Heart right ventricle (tissue), 16 donors: ENCODE results near the gene ZNHIT3. TPM values are rescaled to one million over a fixed set of nuclear protein-coding genes. Genes with fewer than 3 reads are reported as not detected.
A peak's percentile ranks its signal among the peaks of the same experiment; 100 is the strongest.
"Not testable (repeated sequence)": the region's sequence is repeated elsewhere in the genome, so short reads cannot be mapped to it uniquely, and the experiment has no call there.

Experiments used
- ATAC-seq, 8 donors: fragments of 200-7000 bp; cut with Tn5 transposase; one replicate each; pipeline ENCODE4 v1.9.1; 2020; ENCODE audit warnings: mild to moderate bottlenecking in 8 of 8, moderate library complexity in 8 of 8, moderate number of reproducible peaks in 1 of 8
- DNase-seq, 2 donors: peaks; one replicate each; pipeline ENCODE4 v3.0.0-alpha.2; 2020
- H3K27ac ChIP-seq, 10 donors: fragments of 200-600 bp; sonication (generic) in 2 of 10; one replicate each; pipeline versions ENCODE4 v1.5.0 to v1.8.0; 2020 to 2022; ENCODE audit warnings: mild to moderate bottlenecking in 3 of 10
- H3K27me3 ChIP-seq, 7 donors: fragments of 200-600 bp; one replicate each; pipeline ENCODE4 v1.8.0; 2021 to 2022; ENCODE audit warnings: mild to moderate bottlenecking in 2 of 7
- H3K36me3 ChIP-seq, 9 donors: fragments of 200-600 bp; sonication (generic) in 1 of 9; one replicate each; pipeline versions ENCODE4 v1.5.0 to v1.8.0; 2020 to 2022; ENCODE audit warnings: mild to moderate bottlenecking in 2 of 9
- H3K4me1 ChIP-seq, 9 donors: fragments of 200-600 bp; sonication (generic) in 1 of 9; one replicate each; pipeline versions ENCODE4 v1.5.0 to v1.8.0; 2020 to 2022; ENCODE audit warnings: mild to moderate bottlenecking in 4 of 9
- H3K4me3 ChIP-seq, 10 donors: fragments of 200-600 bp; sonication (generic) in 2 of 10; one replicate each; pipeline versions ENCODE4 v1.5.0 to v1.8.0; 2020 to 2022; ENCODE audit warnings: mild to moderate bottlenecking in 7 of 10, moderate library complexity in 2 of 10
- H3K9me3 ChIP-seq, 11 donors: fragments of 200-600 bp in 10 of 11; sonication (generic) in 2 of 11; one replicate each; pipeline versions ENCODE4 v1.5.0 to v1.8.0; 2013 to 2022; ENCODE audit warnings: mild to moderate bottlenecking in 2 of 11, control low read depth in 1 of 11, moderate library complexity in 1 of 11
- WGBS, 2 donors: extraction: QIAGEN DNeasy Blood & Tissue Kit; methylation state at CpG; one replicate each; pipeline ENCODE4 v1.1.7; 2013; ENCODE audit warnings: inconsistent platforms in 1 of 2; 5-methylcytosine and 5-hydroxymethylcytosine counted together
- intact Hi-C, 10 donors: fragments of 100-400 bp; cut with DNase I; formaldehyde crosslinking; loops; one replicate each; pipeline versions ENCODE4 v1.11.1 to v1.14.2; 2022
- polyA plus RNA-seq, 2 donors: library from polyadenylated mRNA; stranded (reverse); fragments of 200-250 nt; gene quantifications; one replicate each; pipeline ENCODE4 v1.2.3, GENCODE V29; 2013
- total RNA-seq, 10 donors: library from RNA; stranded (reverse); fragmentation: NEBNext Ultra II Directional in 3 of 10; extraction: Animal tissue kit (Norgen Biotek cat#: 25700) in 3 of 10; gene quantifications; one replicate each; pipeline versions ENCODE4 v1.2.1 to v1.2.4, GENCODE V29; 2021 to 2023
- TF ChIP-seq, protein P1 (sequence below), 9 donors: fragments of 200-600 bp; sonication (generic) in 2 of 9; IDR thresholded peaks; one replicate each; pipeline versions ENCODE4 v1.5.0 to v1.8.0; 2021 to 2022; ENCODE audit warnings: antibody characterized with exemption in 9 of 9, mild to moderate bottlenecking in 5 of 9, moderate library complexity in 1 of 9
- donor health status: Arrhythmogenic right ventricular cardiomyopathy.
- donor health status: ischemic (EF 13 %, LVEDD 7.1; RV severe dilation, severe dysfunction).
- donor health status: healthy with polysubstance abuse.
- donor health status: DM: no; HTN: yes; CAD: no.
- donor health status: DM: no; HTN: no; CAD: no.
- donor health status: ischemic (EF 25% LVEDD 6.9; RV normal size, moderate dysfunction).
- donor health status: ischemic (EF 25% LVEDD 5.7; RV mildly dilated, moderate dysfunction).
- donor health status: healthy.
- donor health status: DM: yes; HTN: yes; CAD: no.
- donor health status: Ischemic cardiomyopathy.
- donor health status: ischemic (EF 35%, LVEDD 5.7; RV mildly dilated, moderate dysfunction).
- donor health status: nonischemic (EF 11% LVEDD 7.7; RV severe dilation, severe dysfunction).
- donor health status: DM: yes; HTN: yes; CAD: no.
- donor health status: PGD.
- donor health status: ischemic (EF 29% LVEDD 5.4; RV normal size, mild dysfunction).
- donor health status: nonischemic (EF 23%, LVEDD 6.1; RV moderate dilation, normal function).

Gene ZNHIT3
- total and polyA plus RNA-seq, 12 donors, result 12.0 to 34.0 (median 23.0) TPM

DNA sequence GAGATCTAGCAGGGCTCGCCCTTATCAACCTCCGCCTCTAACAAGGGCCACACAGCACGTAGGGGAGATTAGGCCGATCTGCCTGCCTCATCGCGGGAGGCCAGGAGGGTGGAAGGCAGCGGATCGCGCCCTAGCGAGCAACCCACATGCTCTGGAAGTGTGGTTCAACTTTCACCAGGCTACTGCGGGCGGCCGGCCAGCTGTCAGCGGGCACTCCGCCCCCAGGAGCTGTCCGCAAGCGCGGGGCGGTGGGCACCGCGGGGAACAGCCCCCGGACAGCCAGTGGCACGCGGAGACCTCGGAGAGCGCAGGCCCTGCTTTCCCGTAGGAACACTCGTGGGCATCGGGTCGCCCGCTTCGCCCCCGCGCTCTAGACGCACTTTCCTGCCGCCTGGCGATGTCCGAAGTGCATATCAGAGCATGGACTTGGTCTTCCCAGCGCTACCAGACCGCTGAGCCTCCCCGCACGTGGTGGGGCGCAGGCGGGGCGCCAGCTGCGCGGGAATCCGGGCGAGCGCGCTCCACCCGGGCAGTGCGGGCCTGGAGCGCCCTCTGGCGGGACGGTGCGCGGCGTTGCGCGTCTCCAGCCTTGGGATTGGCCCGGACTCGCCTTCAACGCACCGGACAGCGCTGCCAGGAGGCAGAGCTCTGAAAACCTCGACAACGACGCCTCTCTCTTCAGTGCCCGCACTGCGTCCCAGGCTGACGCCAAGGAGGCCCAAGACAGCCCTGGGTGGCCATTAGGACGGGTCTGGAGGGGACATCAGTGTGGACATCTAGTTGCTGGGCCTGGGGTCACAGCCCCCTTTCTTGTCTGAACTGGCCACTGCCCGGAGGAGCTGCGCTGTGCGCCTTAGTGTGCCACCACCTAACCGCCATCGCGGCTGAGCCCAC lies 3.6 kb upstream of the ZNHIT3 start:
- DNase-seq, result peak; percentile 81 to 87
- ATAC-seq, result peak; percentile 83 to 90 (median 87)
- peaks cover 0 to 46% (median 36%) of the 10 kb centered on the region in 7 donors for H3K27me3 ChIP-seq
- TF ChIP-seq, protein P1, sequence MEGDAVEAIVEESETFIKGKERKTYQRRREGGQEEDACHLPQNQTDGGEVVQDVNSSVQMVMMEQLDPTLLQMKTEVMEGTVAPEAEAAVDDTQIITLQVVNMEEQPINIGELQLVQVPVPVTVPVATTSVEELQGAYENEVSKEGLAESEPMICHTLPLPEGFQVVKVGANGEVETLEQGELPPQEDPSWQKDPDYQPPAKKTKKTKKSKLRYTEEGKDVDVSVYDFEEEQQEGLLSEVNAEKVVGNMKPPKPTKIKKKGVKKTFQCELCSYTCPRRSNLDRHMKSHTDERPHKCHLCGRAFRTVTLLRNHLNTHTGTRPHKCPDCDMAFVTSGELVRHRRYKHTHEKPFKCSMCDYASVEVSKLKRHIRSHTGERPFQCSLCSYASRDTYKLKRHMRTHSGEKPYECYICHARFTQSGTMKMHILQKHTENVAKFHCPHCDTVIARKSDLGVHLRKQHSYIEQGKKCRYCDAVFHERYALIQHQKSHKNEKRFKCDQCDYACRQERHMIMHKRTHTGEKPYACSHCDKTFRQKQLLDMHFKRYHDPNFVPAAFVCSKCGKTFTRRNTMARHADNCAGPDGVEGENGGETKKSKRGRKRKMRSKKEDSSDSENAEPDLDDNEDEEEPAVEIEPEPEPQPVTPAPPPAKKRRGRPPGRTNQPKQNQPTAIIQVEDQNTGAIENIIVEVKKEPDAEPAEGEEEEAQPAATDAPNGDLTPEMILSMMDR (IDR thresholded peaks at IDR 0.05), result peak; percentile 89 to 99 (median 96)
- H3K4me3 ChIP-seq, result peak overlapping the region in 9 of 10 donors; percentile 34 to 56 (median 47)
- no peaks in the 10 kb centered on the region for H3K36me3 ChIP-seq
- intact Hi-C loops, result loop anchor here in 9 of 10 donors (2.0 to 10.0 kb wide), 6 partner anchors 52 to 516 kb away; partner anchors contain the start of genes DHRS11 (in 1 of the 9), GGNBP2 (in 1 of the 9), MYO19 (in 1 of the 9) and PIGW (in 1 of the 9)
- peaks cover 13 to 34% (median 28%) of the 10 kb centered on the region in 9 donors for H3K4me1 ChIP-seq
- H3K27ac ChIP-seq, result no peak overlapping the region
- 4 to 7% methylated on average over 78 to 79 of the region's 79 CpGs for WGBS, 2 donors
- no peaks in the 10 kb centered on the region for H3K9me3 ChIP-seq

DNA sequence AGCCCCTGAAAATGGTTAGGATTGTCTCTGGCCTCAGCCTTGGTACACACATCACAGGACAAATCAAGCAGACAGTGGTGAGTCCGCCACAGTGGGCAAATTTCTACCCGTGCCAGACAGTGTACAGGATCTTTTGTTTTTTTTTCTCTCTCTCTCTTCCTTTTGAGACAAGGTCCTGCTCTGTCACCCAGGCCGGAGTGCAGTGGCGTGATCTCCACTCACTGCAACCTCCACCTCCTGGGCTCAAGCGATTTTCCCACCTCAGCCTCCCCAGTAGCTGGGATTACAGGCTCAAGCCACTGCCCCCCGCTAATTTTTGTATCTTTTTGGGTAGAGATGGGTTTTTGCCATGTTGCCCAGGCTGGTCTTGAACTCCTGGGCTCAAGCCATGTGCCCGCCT lies 2.5 kb upstream of the ZNHIT3 start:
- Histone ChIP-seq H3K27me3 (peaks cover 0 to 39% (median 29%) of the 10 kb centered on the region in 7 donors), H3K4me1 (peaks cover 17 to 45% (median 33%) of the 10 kb centered on the region in 9 donors)
- H3K36me3 ChIP-seq, ATAC-seq, DNase-seq, H3K9me3 ChIP-seq, H3K4me3 ChIP-seq, H3K27ac ChIP-seq: not testable (repeated sequence)
- intact Hi-C loops, result loop anchor here in 8 of 10 donors (5.0 to 10.0 kb wide), 5 partner anchors 51 to 517 kb away; partner anchors contain the start of genes DHRS11 (in 1 of the 8), GGNBP2 (in 1 of the 8), MYO19 (in 1 of the 8) and PIGW (in 1 of the 8)
- 89 to 90% methylated on average over 7 of the region's 7 CpGs for WGBS, 2 donors

DNA sequence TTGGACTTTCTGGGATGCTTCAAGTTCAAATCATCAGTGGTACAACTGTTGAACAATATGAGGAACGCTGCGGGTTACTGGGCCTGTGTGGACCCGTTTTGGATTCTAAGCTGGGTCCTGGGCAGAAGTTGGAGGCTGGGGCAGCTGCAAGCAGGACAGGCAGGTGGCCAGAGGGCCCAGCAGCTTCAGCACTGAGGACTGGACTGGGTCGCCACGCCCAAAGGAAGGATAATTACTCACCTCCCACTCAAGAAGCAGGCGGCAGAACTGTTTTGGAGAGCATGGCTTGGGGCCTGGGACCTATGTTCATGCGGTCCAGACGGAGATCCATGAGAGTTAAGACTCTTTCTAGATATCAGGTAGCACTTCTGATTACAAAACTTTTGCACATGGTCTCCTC lies 1.5 kb upstream of the ZNHIT3 start:
- no peak overlapping the region for H3K27ac ChIP-seq
- peaks cover 0 to 7% (median 0%) of the 10 kb centered on the region in 9 donors for H3K36me3 ChIP-seq
- H3K4me3 ChIP-seq, result no peak overlapping the region
- TF ChIP-seq, protein P1 (IDR thresholded peaks at IDR 0.05), result no peak
- 92 to 96% methylated on average over 8 of the region's 8 CpGs for WGBS, 2 donors
- ATAC-seq, result no peak
- H3K27me3 ChIP-seq, result peaks cover 0 to 31% (median 24%) of the 10 kb centered on the region in 7 donors
- peaks cover 0 to under 1% (median 0%) of the 10 kb centered on the region in 11 donors for H3K9me3 ChIP-seq
- peaks cover 17 to 48% (median 33%) of the 10 kb centered on the region in 9 donors for H3K4me1 ChIP-seq
- DNase-seq, result no peak
- intact Hi-C loops, result loop anchor here in 3 of 10 donors (10.0 kb wide), 3 partner anchors 50 to 110 kb away; partner anchors contain the start of genes DHRS11 (in 1 of the 3), GGNBP2 (in 1 of the 3), MYO19 (in 1 of the 3) and PIGW (in 1 of the 3)

DNA sequence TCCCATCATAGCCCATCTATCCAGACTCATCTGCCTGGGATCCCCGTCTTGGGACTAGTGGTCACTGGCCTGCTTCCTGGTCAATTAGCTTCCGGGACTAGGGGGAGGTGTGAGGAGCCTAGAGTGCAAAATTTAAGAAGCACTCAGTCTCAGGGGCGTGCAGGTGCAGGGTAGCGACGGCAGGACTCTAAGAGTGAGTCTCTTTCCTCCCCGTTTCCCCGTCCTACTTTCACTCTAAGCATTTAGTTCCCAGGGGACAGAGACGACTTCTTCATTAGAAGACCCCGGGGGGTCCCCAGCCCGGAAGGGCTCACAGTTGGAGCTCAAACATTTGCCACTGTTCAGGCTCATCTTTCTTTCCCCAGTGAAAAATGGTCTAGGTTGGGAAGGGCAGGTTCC lies 677 bp upstream of the ZNHIT3 start:
- TF ChIP-seq, protein P1 (IDR thresholded peaks at IDR 0.05), result no peak
- intact Hi-C loops, result loop anchor here in 3 of 10 donors (2.0 to 10.0 kb wide), 4 partner anchors 49 to 517 kb away; partner anchors contain the start of genes DHRS11 (in 1 of the 3), GGNBP2 (in 1 of the 3), MYO19 (in 1 of the 3) and PIGW (in 1 of the 3)
- ATAC-seq (no peak), DNase-seq (no peak)
- peaks cover 0 to 11% (median 0%) of the 10 kb centered on the region in 9 donors for H3K36me3 ChIP-seq
- H3K4me3 ChIP-seq, result peak overlapping the region; percentile 77 to 98 (median 89)
- WGBS, 2 donors, result 34 to 37% methylated on average over 10 of the region's 10 CpGs
- H3K4me1 ChIP-seq, result peaks cover 17 to 48% (median 33%) of the 10 kb centered on the region in 9 donors
- peak overlapping the region in 8 of 10 donors; percentile 73 to 89 (median 86) for H3K27ac ChIP-seq
- H3K9me3 ChIP-seq, result peaks cover 0 to 5% (median 0%) of the 10 kb centered on the region in 11 donors
- H3K27me3 ChIP-seq, result peaks cover 0 to 23% (median 17%) of the 10 kb centered on the region in 7 donors
